Measurements from ENCODE around the gene TRIP11. TPM values are rescaled to one million over a fixed set of nuclear protein-coding genes. Genes with fewer than 3 reads are reported as not detected.

Gene TRIP11
- total RNA-seq, 1 experiment from 2014 or later: 37.4 TPM

- no peak for TF ChIP-seq CTCF (IDR thresholded peaks at IDR 0.05 in 2 of 3, conservative IDR thresholded peaks at IDR 0.05 in 1 of 3; ENCODE audit: borderline replicate concordance in 1 of 3, insufficient read depth in 1 of 3, low read depth in 2 of 3, low read length in 2 of 3)
- no peak for TF ChIP-seq YY1 (IDR thresholded peaks at IDR 0.05; ENCODE audit: extremely low read depth, insufficient replicate concordance, low read depth, low read length)
- TF ChIP-seq CEBPB (IDR thresholded peaks at IDR 0.05; ENCODE audit: low read depth): no peak
These were observed 114.1 kb downstream of the TRIP11 start (continued) for GRCh38 chr14:91925727-91926121.

GRCh38 chr14:91925001-91925726 lies 114.7 kb downstream of the TRIP11 start:
- no peak for ATAC-seq
- H3K4me3 ChIP-seq (replicated peaks in 1 of 2; ENCODE audit: low read depth in 1 of 2, low read length in 2 of 2): no peak overlapping the region
- H3K4me2 ChIP-seq (ENCODE audit: low read length): no peak overlapping the region
- peak; percentile 24; the same call in 1 of the 2 replicates for TF ChIP-seq RAD21 (IDR thresholded peaks at IDR 0.05; ENCODE audit: low read depth)
- TF ChIP-seq CTCF (IDR thresholded peaks at IDR 0.05 in 2 of 3, conservative IDR thresholded peaks at IDR 0.05 in 1 of 3; ENCODE audit: borderline replicate concordance in 1 of 3, insufficient read depth in 1 of 3, low read depth in 2 of 3, low read length in 2 of 3): 0 out of 6 replicates have a peak, but pooled peaks of 1 of the 3 experiments have one; percentile 5
- no peak for TF ChIP-seq EZH2phosphoT487 (IDR thresholded peaks at IDR 0.05; ENCODE audit: borderline replicate concordance)
- RAD21 ChIA-PET (ENCODE audit: low non-redundant PET in 1 of 2, low total read pairs in 2 of 2, uncharacterized antibody in 2 of 2, unreplicated experiment in 2 of 2): no interaction called here
- no peak for DNase-seq (ENCODE audit: low read depth, low spot score)
- H3K4me1 ChIP-seq (ENCODE audit: control insufficient read depth in 1 of 2, insufficient read depth in 2 of 2, low read length in 2 of 2): no peaks in the 10 kb centered on the region
- no peaks in the 10 kb centered on the region for H3K27me3 ChIP-seq (ENCODE audit: insufficient read depth, low read length)
- no peak overlapping the region for H3K27ac ChIP-seq (ENCODE audit: low read depth, low read length)
- CTCF ChIA-PET: interaction anchor here (0.6 kb wide), 1 partner anchor 21 kb away, joined by 4 read pairs; no protein-coding TSS in a partner anchor
- no peak overlapping the region for H3K9ac ChIP-seq (ENCODE audit: low read length)
- H3K79me2 ChIP-seq (ENCODE audit: insufficient read depth, low read length): no peaks in the 10 kb centered on the region
- H3K9me2 ChIP-seq (ENCODE audit: insufficient read depth): no peaks in the 10 kb centered on the region
- POLR2A ChIA-PET: no interaction called here
- no TSS peak for BruUV-seq (replicated peaks)
- H2AFZ ChIP-seq (ENCODE audit: low read depth, low read length, poor library complexity, severe bottlenecking): no peak overlapping the region
- H4K20me1 ChIP-seq (ENCODE audit: insufficient read depth): no peaks in the 10 kb centered on the region
- no peaks in the 10 kb centered on the region for H3K36me3 ChIP-seq (ENCODE audit: control insufficient read depth in 1 of 2, insufficient read depth in 2 of 2, low read length in 2 of 2)
- intact Hi-C loops (cut with micrococcal nuclease): no loop called here
- H3K9me3 ChIP-seq (ENCODE audit: control insufficient read depth in 1 of 2, insufficient read depth in 1 of 2, low read depth in 1 of 2, low read length in 2 of 2): no peaks in the 10 kb centered on the region

Data from HCT116 (cell line).